Measurements from ENCODE around the gene EXOSC3. TPM values are rescaled to one million over a fixed set of nuclear protein-coding genes. Genes with fewer than 3 reads are reported as not detected.
"Not testable (repeated sequence)": the region's sequence is repeated elsewhere in the genome, so short reads cannot be mapped to it uniquely, and the experiment has no call there.

Gene EXOSC3
- total RNA-seq, 2 donors from 2014 or later = 48.5 to 54.5 TPM

DNA sequence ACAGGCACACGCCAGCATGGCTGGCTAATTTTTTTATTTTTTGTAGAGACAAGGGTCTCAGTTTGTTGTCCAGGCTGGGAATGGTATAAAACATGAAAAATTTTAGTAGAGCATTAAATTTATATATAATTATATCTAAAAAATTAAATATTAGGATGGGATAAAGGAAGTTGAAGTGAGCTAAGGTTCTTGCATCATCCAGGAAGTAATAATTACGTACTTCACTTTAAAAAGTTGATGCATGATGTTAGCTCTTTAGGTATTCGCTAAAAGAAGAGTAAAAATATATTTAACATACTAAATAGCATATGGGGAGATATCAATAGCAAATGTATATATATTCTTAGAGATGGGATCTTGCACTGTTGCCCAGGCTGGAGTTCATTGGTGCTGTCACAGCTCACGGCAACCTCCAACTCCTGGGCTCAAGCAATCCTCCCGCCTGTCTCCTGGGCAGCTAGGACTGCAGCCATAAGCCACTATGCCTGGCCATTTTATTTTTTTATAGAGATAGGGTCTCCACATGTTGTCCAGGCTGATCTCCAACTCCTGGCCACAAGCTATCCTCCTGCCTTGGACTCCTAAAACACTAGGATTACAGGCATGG, 28.0 kb upstream of the EXOSC3 start:
- WGBS = 92% methylated on average over 5 of the region's 5 CpGs
- intact Hi-C loops (cut with DNase I) = no loop called here
- no peak overlapping the region for H3K4me3 ChIP-seq
- no peak overlapping the region for H3K27ac ChIP-seq
- H3K4me1 ChIP-seq (replicated peaks) = no peaks in the 10 kb centered on the region
- no peaks in the 10 kb centered on the region for H3K36me3 ChIP-seq
- no peak for TF ChIP-seq POLR2AphosphoS5 (IDR thresholded peaks at IDR 0.05)
- TF ChIP-seq POLR2A (IDR thresholded peaks at IDR 0.05) = no peak
- TF ChIP-seq, protein P1, sequence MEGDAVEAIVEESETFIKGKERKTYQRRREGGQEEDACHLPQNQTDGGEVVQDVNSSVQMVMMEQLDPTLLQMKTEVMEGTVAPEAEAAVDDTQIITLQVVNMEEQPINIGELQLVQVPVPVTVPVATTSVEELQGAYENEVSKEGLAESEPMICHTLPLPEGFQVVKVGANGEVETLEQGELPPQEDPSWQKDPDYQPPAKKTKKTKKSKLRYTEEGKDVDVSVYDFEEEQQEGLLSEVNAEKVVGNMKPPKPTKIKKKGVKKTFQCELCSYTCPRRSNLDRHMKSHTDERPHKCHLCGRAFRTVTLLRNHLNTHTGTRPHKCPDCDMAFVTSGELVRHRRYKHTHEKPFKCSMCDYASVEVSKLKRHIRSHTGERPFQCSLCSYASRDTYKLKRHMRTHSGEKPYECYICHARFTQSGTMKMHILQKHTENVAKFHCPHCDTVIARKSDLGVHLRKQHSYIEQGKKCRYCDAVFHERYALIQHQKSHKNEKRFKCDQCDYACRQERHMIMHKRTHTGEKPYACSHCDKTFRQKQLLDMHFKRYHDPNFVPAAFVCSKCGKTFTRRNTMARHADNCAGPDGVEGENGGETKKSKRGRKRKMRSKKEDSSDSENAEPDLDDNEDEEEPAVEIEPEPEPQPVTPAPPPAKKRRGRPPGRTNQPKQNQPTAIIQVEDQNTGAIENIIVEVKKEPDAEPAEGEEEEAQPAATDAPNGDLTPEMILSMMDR (IDR thresholded peaks at IDR 0.05) = no peak
- H3K27me3 ChIP-seq (replicated peaks; ENCODE audit: insufficient read depth) = no peaks in the 10 kb centered on the region
- no peaks in the 10 kb centered on the region for H3K9me3 ChIP-seq
- no peak for DNase-seq (ENCODE audit: low spot score)

DNA sequence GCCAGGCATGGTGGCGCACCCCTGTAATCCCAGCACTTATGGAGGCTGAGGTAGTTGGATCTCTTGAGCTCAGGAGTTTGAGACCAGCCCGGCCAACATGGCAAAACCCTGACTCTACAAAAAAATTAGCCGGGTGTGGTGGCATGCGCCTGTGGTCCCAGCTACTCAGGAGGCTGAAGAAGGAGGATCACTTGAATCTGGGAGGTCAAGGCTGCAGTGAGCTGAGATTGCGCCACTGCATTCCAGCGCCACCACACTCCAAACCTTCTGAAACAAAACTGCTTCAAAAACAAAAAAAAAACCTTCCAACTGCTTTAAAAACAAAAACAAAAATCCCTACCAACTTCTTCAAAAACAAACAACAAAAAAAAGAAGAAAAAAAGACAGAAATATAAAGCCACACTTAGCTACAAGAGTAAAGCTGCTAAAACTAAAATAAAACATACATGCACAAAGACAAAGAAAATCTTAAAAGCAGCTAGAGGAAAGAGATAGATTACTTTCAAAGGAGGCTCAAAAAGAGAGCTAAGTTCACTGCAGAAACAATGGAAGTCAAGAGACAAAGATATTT, 27.1 kb upstream of the EXOSC3 start:
- Histone ChIP-seq H3K36me3 (no peaks in the 10 kb centered on the region), H3K9me3 (no peaks in the 10 kb centered on the region), H3K27me3 (replicated peaks; ENCODE audit: insufficient read depth) (no peaks in the 10 kb centered on the region), H3K27ac (no peak overlapping the region), H3K4me1 (replicated peaks) (no peaks in the 10 kb centered on the region), H3K4me3 (no peak overlapping the region)
- WGBS = 93% methylated on average over 6 of the region's 6 CpGs
- TF ChIP-seq POLR2A (IDR thresholded peaks at IDR 0.05) (no peak), POLR2AphosphoS5 (IDR thresholded peaks at IDR 0.05) (no peak)
- TF ChIP-seq, protein P1 (IDR thresholded peaks at IDR 0.05) = no peak
- DNase-seq (ENCODE audit: low spot score) = no peak
- intact Hi-C loops (cut with DNase I) = no loop called here

DNA sequence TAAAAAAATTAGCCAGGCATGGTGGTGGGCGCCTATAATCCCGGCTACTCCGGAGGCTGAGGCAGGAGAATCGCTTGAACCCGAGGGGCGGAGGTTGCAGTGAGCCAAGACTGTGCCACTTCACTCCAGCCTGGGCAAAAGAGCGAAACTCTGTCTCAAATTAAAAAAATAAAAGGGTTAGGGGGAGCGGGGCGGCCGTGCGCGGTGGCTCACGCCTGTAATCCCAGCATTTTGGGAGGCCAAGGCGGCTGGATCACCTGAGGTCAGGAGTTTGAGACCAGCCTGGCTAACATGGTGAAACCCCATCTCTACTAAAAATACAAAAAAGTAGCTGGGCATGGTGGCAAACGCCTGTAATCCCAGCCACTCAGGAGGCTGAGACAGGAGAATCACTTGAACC, 24.8 kb upstream of the EXOSC3 start:
- H3K9me3 ChIP-seq; H3K4me3 ChIP-seq; H3K4me1 ChIP-seq (replicated peaks); DNase-seq (ENCODE audit: low spot score); H3K27ac ChIP-seq; H3K36me3 ChIP-seq; intact Hi-C loops (cut with DNase I); H3K27me3 ChIP-seq (replicated peaks; ENCODE audit: insufficient read depth): not testable (repeated sequence)
- WGBS = 96% methylated on average over 15 of the region's 15 CpGs

DNA sequence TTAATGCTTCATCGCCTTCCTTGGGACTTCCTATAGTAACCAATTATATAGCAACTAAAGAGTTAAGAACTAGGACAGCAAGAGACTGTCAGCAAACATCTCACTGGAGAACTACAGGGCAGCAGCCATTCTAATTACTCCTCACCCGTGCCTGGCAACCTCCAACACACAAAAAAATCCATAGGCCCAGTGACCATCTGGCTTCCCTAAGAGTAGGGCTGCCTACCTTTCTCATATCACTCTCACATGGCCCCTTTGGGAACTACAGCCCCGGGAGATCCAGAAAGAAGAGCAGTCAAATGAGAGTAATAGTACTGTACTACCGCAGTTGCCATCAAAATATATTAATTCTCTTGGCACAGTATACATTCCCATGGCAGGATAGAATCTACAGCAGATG, 21.4 kb upstream of the EXOSC3 start:
- DNase-seq (ENCODE audit: low spot score) = no peak
- Histone ChIP-seq H3K27ac (no peak overlapping the region), H3K27me3 (replicated peaks; ENCODE audit: insufficient read depth) (no peaks in the 10 kb centered on the region), H3K36me3 (no peaks in the 10 kb centered on the region), H3K4me1 (replicated peaks) (peaks cover 3% of the 10 kb centered on the region), H3K4me3 (no peak overlapping the region), H3K9me3 (no peaks in the 10 kb centered on the region)
- no peak for TF ChIP-seq POLR2AphosphoS5 (IDR thresholded peaks at IDR 0.05)
- TF ChIP-seq, protein P1 (IDR thresholded peaks at IDR 0.05) = no peak
- no peak for TF ChIP-seq POLR2A (IDR thresholded peaks at IDR 0.05)
- intact Hi-C loops (cut with DNase I) = no loop called here
- WGBS = 70% methylated on average over 4 of the region's 4 CpGs

DNA sequence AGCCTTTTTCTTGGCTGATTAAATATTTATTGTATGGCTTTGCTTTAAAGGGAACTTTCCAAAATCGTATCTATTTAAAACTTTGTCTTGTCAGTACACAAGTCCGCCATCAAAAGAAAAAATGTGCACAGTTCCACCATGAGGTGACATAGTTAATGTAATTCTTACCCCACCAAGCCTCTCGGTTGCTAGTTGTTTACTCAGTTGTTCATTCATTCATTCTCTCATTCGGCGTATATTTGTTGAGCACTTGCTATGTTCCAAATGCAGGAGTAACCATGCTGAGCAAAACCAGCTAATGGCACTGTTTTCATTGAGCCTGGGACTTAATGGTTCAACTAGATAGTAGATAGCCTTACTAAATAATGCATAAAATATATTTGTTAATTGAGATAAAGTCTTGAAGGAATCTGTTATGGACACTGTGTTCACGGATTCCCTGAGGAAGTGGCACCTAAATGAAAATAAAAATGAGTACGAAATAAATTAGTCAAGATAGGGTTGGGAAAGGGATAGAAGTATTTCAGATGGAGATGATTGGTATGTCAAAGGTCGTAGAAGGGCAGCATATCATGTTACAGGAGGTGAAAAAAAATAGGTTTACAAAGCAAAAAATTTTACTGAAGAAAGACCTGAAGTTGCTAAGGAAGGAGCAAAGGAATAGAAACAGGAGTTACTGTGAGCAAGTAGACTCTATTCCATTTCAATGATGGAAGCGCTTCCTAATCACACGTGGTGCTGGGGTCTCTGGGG, 17.3 kb upstream of the EXOSC3 start:
- Histone ChIP-seq H3K27me3 (replicated peaks; ENCODE audit: insufficient read depth) (no peaks in the 10 kb centered on the region), H3K27ac (no peak overlapping the region), H3K4me1 (replicated peaks) (peaks cover 3% of the 10 kb centered on the region), H3K9me3 (no peaks in the 10 kb centered on the region), H3K36me3 (no peaks in the 10 kb centered on the region), H3K4me3 (peak overlapping the region; percentile 82 to 93)
- intact Hi-C loops (cut with DNase I) = no loop called here
- TF ChIP-seq POLR2AphosphoS5 (IDR thresholded peaks at IDR 0.05) = no peak
- TF ChIP-seq, protein P1 (IDR thresholded peaks at IDR 0.05) = no peak
- TF ChIP-seq POLR2A (IDR thresholded peaks at IDR 0.05) = no peak
- DNase-seq (ENCODE audit: low spot score) = no peak
- 50% methylated on average over 10 of the region's 10 CpGs for WGBS
